Activated CD8-positive, alpha-beta T cell treated with anti-CD3 and anti-CD28 coated beads for 36 hours (primary cell): ENCODE results near the gene PAPSS2. TPM values are rescaled to one million over a fixed set of nuclear protein-coding genes. Genes with fewer than 3 reads are reported as not detected.

ENCODE experiments used
- ATAC-seq: fragments of 200-7000 bp; cut with Tn5 transposase; one replicate; pipeline ENCODE4 v1.10.0; 2021; ENCODE audit warnings: mild to moderate bottlenecking, moderate library complexity
- CTCF ChIA-PET: fragments of 350-600 bp; sonication (Branson Sonifier 250); formaldehyde crosslinking; loops from one replicate; lab custom pipeline; 2021; ENCODE audit warnings: antibody characterized with exemption; lab: Charles Lee
- POLR2A ChIA-PET: fragments of 350-600 bp; sonication (Branson Sonifier 250); formaldehyde crosslinking; loops from one replicate; lab custom pipeline; 2021; ENCODE audit warnings: antibody characterized with exemption; lab: Charles Lee
- DNase-seq: peaks from one replicate; pipeline ENCODE4 v3.0.0-alpha.2; 2020
- H3K27ac Mint-ChIP-seq: one replicate; pipeline ENCODE4 v1.8.0; 2021; ENCODE audit warnings: mild to moderate bottlenecking, mixed read lengths
- H3K27me3 Mint-ChIP-seq: one replicate; pipeline ENCODE4 v1.8.0; 2021; ENCODE audit warnings: mixed read lengths
- H3K36me3 Mint-ChIP-seq: one replicate; pipeline ENCODE4 v1.8.0; 2021; ENCODE audit warnings: low read depth, mixed read lengths
- H3K4me1 Mint-ChIP-seq: one replicate; pipeline ENCODE4 v1.8.0; 2021; ENCODE audit warnings: low read depth, mixed read lengths
- H3K4me3 Mint-ChIP-seq: one replicate; pipeline ENCODE4 v1.8.0; 2021; ENCODE audit warnings: mild to moderate bottlenecking, moderate library complexity, mixed read lengths
- H3K9me3 Mint-ChIP-seq: one replicate; pipeline ENCODE4 v1.8.0; 2021; ENCODE audit warnings: mixed read lengths
- CTCF ChIP-seq: fragments of 200-600 bp; IDR thresholded peaks from one replicate; pipeline ENCODE4 v1.8.0; 2022; ENCODE audit warnings: antibody characterized with exemption, mild to moderate bottlenecking
- intact Hi-C: fragments of 100-400 bp; cut with micrococcal nuclease; formaldehyde crosslinking; loops from one replicate; pipeline ENCODE4 v1.10.0; 2022
- total RNA-seq, 2 experiments: library from RNA; stranded (reverse); gene quantifications; one replicate each; pipeline ENCODE4 v1.2.3, GENCODE V29; 2021

The PAPSS2 gene
- total RNA-seq, 2 experiments from 2014 or later: 0.14 to 0.20 TPM

GRCh38 chr10:87776328-87776727, 116.7 kb downstream of the PAPSS2 start:
- no peaks in the 10 kb centered on the region for H3K27me3 Mint-ChIP-seq
- peaks cover 4% of the 10 kb centered on the region for H3K4me1 Mint-ChIP-seq
- ChIA-PET CTCF (interaction anchor here (1.0 kb wide), 1 partner anchor 20 kb away, joined by 3 read pairs; no protein-coding TSS in a partner anchor), POLR2A (interaction anchor here (0.7 to 0.9 kb wide), 2 partner anchors 12 to 42 kb away, joined by 3 read pairs; no protein-coding TSS in a partner anchor)
- H3K4me3 Mint-ChIP-seq: no peak overlapping the region
- peaks cover 30% of the 10 kb centered on the region for H3K36me3 Mint-ChIP-seq
- H3K27ac Mint-ChIP-seq: no peak overlapping the region
- intact Hi-C loops: no loop called here
- ATAC-seq (no peak), DNase-seq (no peak)
- H3K9me3 Mint-ChIP-seq: no peaks in the 10 kb centered on the region
- TF ChIP-seq CTCF: no peak

DNA sequence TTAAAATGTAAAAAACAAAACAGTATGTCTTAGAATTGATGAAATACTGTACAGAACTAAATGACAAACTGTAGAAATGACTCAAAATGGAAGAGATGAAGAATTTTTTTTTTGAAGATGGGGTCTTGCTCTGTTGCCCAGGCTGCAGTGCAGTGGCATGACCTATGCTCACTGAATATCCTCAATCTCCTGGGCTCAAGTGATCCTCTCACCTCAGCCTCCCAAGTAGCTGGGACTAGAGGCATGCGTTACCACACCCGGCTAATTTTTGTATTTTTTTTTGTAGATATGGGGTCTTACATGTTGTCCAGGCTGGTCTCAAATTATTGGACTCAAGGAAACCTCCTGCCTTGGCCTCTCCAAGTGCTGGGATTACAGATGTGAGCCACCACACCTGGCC, 121.9 kb downstream of the PAPSS2 start:
- Mint-ChIP-seq H3K36me3 (peaks cover 43% of the 10 kb centered on the region), H3K4me1 (peaks cover 4% of the 10 kb centered on the region), H3K27me3 (no peaks in the 10 kb centered on the region), H3K9me3 (no peaks in the 10 kb centered on the region), H3K27ac (no peak overlapping the region), H3K4me3 (no peak overlapping the region)
- no peak for TF ChIP-seq CTCF
- POLR2A ChIA-PET: no interaction called here
- CTCF ChIA-PET: no interaction called here
- no peak for ATAC-seq
- DNase-seq: no peak
- intact Hi-C loops: no loop called here

GRCh38 chr10:87782721-87783120, 123.0 kb downstream of the PAPSS2 start:
- Mint-ChIP-seq H3K36me3 (peaks cover 44% of the 10 kb centered on the region), H3K4me1 (peaks cover 4% of the 10 kb centered on the region), H3K4me3 (no peak overlapping the region), H3K27ac (no peak overlapping the region), H3K9me3 (no peaks in the 10 kb centered on the region), H3K27me3 (no peaks in the 10 kb centered on the region)
- DNase-seq (no peak), ATAC-seq (no peak)
- CTCF ChIA-PET: no interaction called here
- POLR2A ChIA-PET: interaction anchor here (0.7 kb wide), 1 partner anchor 769 kb away, joined by 4 read pairs; no protein-coding TSS in a partner anchor
- TF ChIP-seq CTCF: no peak
- intact Hi-C loops: no loop called here

DNA sequence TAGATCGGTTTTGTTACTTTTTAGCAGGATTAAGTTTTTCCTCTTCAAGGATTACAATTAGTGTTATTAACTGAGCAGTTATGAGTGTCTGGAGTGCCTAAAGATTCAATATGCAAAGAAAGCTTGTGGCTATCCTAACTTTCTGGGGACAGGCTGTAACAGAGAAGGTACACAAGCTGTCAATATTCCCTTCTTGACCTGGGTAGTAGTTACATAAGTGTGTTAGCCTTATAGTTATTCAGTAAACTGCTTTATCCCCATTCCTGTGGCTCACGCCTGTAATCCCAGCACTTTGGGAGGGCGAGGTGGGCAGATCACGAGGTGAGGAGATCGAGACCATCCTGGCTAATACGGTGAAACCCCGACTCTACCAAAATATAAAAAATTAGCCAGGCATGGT, 126.7 kb downstream of the PAPSS2 start:
- POLR2A ChIA-PET: interaction anchor here (1.4 kb wide), 1 partner anchor 10 kb away, joined by 6 read pairs; no protein-coding TSS in a partner anchor
- CTCF ChIA-PET: interaction anchor here (1.2 to 1.9 kb wide), 2 partner anchors 12 to 13 kb away, joined by 4 read pairs; no protein-coding TSS in a partner anchor
- no peaks in the 10 kb centered on the region for H3K9me3 Mint-ChIP-seq
- no peak overlapping the region for H3K27ac Mint-ChIP-seq
- ATAC-seq (no peak), DNase-seq (no peak)
- H3K4me3 Mint-ChIP-seq: no peak overlapping the region
- TF ChIP-seq CTCF: no peak
- H3K27me3 Mint-ChIP-seq: no peaks in the 10 kb centered on the region
- peaks cover 5% of the 10 kb centered on the region for H3K4me1 Mint-ChIP-seq
- peaks cover 46% of the 10 kb centered on the region for H3K36me3 Mint-ChIP-seq
- intact Hi-C loops: no loop called here

- Mint-ChIP-seq H3K27ac (no peak overlapping the region), H3K27me3 (no peaks in the 10 kb centered on the region), H3K9me3 (no peaks in the 10 kb centered on the region), H3K36me3 (peaks cover 39% of the 10 kb centered on the region), H3K4me3 (no peak overlapping the region), H3K4me1 (peaks cover 23% of the 10 kb centered on the region)
- TF ChIP-seq CTCF: no peak
- no peak for ATAC-seq
- intact Hi-C loops: no loop called here
- DNase-seq: no peak
- ChIA-PET POLR2A (no interaction called here), CTCF (no interaction called here)
Observed at GRCh38 chr10:87790185-87790584, 130.5 kb downstream of the PAPSS2 start.
